Stomach (tissue), 9 donors: ENCODE results near the gene GALNT17. TPM values are rescaled to one million over a fixed set of nuclear protein-coding genes. Genes with fewer than 3 reads are reported as not detected.
A peak's percentile ranks its signal among the peaks of the same experiment; 100 is the strongest.
"Not testable (repeated sequence)": the region's sequence is repeated elsewhere in the genome, so short reads cannot be mapped to it uniquely, and the experiment has no call there.

Source experiments
- DNase-seq, 2 donors: peaks; one replicate each; pipeline versions ENCODE4 v3.0.0 to v3.0.0-alpha.2; 2013 to 2019
- H3K27ac ChIP-seq, 5 donors: fragments of 200-600 bp in 4 of 5; sonication (generic) in 4 of 5; one replicate each; pipeline ENCODE4 v1.5.1; 2013 to 2019; ENCODE audit warnings: mild to moderate bottlenecking in 1 of 5, moderate library complexity in 1 of 5
- H3K27me3 ChIP-seq, 3 donors: fragments of 200-600 bp; sonication (generic); one replicate each; pipeline ENCODE4 v1.5.1; 2017 to 2019; ENCODE audit warnings: mixed run types in 1 of 3
- H3K36me3 ChIP-seq, 4 donors: fragments of 200-600 bp; sonication (generic); 1 replicate in 3 of 4; 2 replicates in 1 of 4; pipeline ENCODE4 v1.5.1; 2016 to 2019
- H3K4me1 ChIP-seq, 4 donors: fragments of 200-600 bp; sonication (generic); one replicate each; pipeline ENCODE4 v1.5.1; 2016 to 2019
- H3K4me3 ChIP-seq, 4 donors: fragments of 200-600 bp; sonication (generic) in 3 of 4; one replicate each; pipeline ENCODE4 v1.5.1; 2016 to 2019; ENCODE audit warnings: mild to moderate bottlenecking in 1 of 4
- H3K9me3 ChIP-seq, 4 donors: fragments of 200-600 bp; sonication (generic); one replicate each; pipeline ENCODE4 v1.5.1; 2016 to 2019
- CTCF ChIP-seq, 7 experiments: fragments of 450-650 bp in 4 of 7; fragments of 200-600 bp in 3 of 7; sonication (generic) in 3 of 7; IDR thresholded peaks; one replicate each; pipeline ENCODE4 v1.5.1; 2016 to 2019; ENCODE audit warnings: antibody characterized with exemption in 7 of 7, control low read depth in 2 of 7, mild to moderate bottlenecking in 1 of 7
- EP300 ChIP-seq: sonication (generic); formaldehyde crosslinking; IDR thresholded peaks from one replicate; pipeline ENCODE4 v1.6.1; 2017; ENCODE audit warnings: antibody characterized with exemption
- POLR2A ChIP-seq, 4 donors: fragments of 450-650 bp; IDR thresholded peaks; one replicate each; pipeline ENCODE4 v1.6.1; 2016; ENCODE audit warnings: antibody characterized with exemption in 4 of 4, control low read depth in 2 of 4, mild to moderate bottlenecking in 1 of 4, moderate library complexity in 1 of 4
- POLR2AphosphoS5 ChIP-seq, 3 donors: sonication (generic); formaldehyde crosslinking; IDR thresholded peaks; one replicate each; pipeline ENCODE4 v1.6.1; 2016; ENCODE audit warnings: antibody characterized with exemption in 3 of 3
- WGBS, 5 donors: extraction: QIAGEN DNeasy Blood & Tissue Kit in 3 of 5; methylation state at CpG; one replicate each; pipeline versions ENCODE4 v1.1.5 to v1.1.7; 2013 to 2018; 5-methylcytosine and 5-hydroxymethylcytosine counted together
- intact Hi-C: fragments of 100-400 bp; cut with DNase I; formaldehyde crosslinking; loops from one replicate; pipeline ENCODE4 v1.15.1; 2023; ENCODE audit warnings: low total_unique reads
- polyA plus RNA-seq, 3 donors: library from polyadenylated mRNA; stranded (reverse); fragments of 200-250 nt; gene quantifications; one replicate each; pipeline ENCODE4 v1.2.3, GENCODE V29; 2013
- total RNA-seq, 5 donors: library from RNA; depleted of rRNA; stranded (reverse); fragments of >200 nt; gene quantifications; one replicate each; pipeline versions ENCODE4 v1.1.0 to v1.2.3, GENCODE V29; 2014 to 2016
- donor health status: healthy with polysubstance abuse.
- donor health status: Bipolar disorder and iron deficiency.
- donor health status: healthy.

Gene GALNT17
- total and polyA plus RNA-seq, 8 donors = 0.76 to 12.5 (median 1.6) TPM; not detected in 1

- DNase-seq = no peak
- no peaks in the 10 kb centered on the region for H3K36me3 ChIP-seq
- H3K27ac ChIP-seq = no peak overlapping the region
- no peak overlapping the region for H3K4me3 ChIP-seq
- intact Hi-C loops = no loop called here
- no peaks in the 10 kb centered on the region for H3K9me3 ChIP-seq
- TF ChIP-seq POLR2A (IDR thresholded peaks at IDR 0.05) = no peak
- TF ChIP-seq POLR2AphosphoS5 (IDR thresholded peaks at IDR 0.05) = no peak
- no peak for TF ChIP-seq EP300
- no peak for TF ChIP-seq CTCF (IDR thresholded peaks at IDR 0.05)
- H3K27me3 ChIP-seq = no peaks in the 10 kb centered on the region
- 80 to 95% (median 87%) methylated on average over 4 of the region's 4 CpGs for WGBS, 5 donors
- H3K4me1 ChIP-seq = peaks cover 0 to 9% (median 4%) of the 10 kb centered on the region in 4 donors
These were observed 498.6 kb downstream of the GALNT17 start for GRCh38 chr7:71630516-71630915.

GRCh38 chr7:71633551-71634008 is 501.6 kb downstream of the GALNT17 start:
- no peaks in the 10 kb centered on the region for H3K27me3 ChIP-seq
- peak in 1 of 2 donors; percentile 54 for DNase-seq
- peaks cover 0 to 9% (median 4%) of the 10 kb centered on the region in 4 donors for H3K4me1 ChIP-seq
- H3K9me3 ChIP-seq = no peaks in the 10 kb centered on the region
- 16 to 21% (median 21%) methylated on average over 6 of the region's 6 CpGs for WGBS, 5 donors
- no peak overlapping the region for H3K4me3 ChIP-seq
- intact Hi-C loops = no loop called here
- no peaks in the 10 kb centered on the region for H3K36me3 ChIP-seq
- TF ChIP-seq CTCF (IDR thresholded peaks at IDR 0.05) (no peak), POLR2AphosphoS5 (IDR thresholded peaks at IDR 0.05) (no peak), POLR2A (IDR thresholded peaks at IDR 0.05) (no peak), EP300 (no peak)
- peak overlapping the region in 1 of 5 donors; percentile 29 for H3K27ac ChIP-seq

GRCh38 chr7:71635849-71636248 is 503.9 kb downstream of the GALNT17 start:
- H3K27me3 ChIP-seq, H3K36me3 ChIP-seq, intact Hi-C loops, DNase-seq, H3K27ac ChIP-seq, H3K4me1 ChIP-seq, H3K4me3 ChIP-seq, H3K9me3 ChIP-seq: not testable (repeated sequence)
- 56 to 92% (median 81%) methylated on average over 3 of the region's 3 CpGs for WGBS, 5 donors

GRCh38 chr7:71636329-71636728 is 504.4 kb downstream of the GALNT17 start:
- Histone ChIP-seq H3K4me1 (peaks cover 0 to 9% (median 4%) of the 10 kb centered on the region in 4 donors), H3K9me3 (no peaks in the 10 kb centered on the region), H3K27me3 (no peaks in the 10 kb centered on the region), H3K4me3 (no peak overlapping the region), H3K27ac (no peak overlapping the region), H3K36me3 (no peaks in the 10 kb centered on the region)
- peak in 1 of 2 donors; percentile 43 for DNase-seq
- intact Hi-C loops = no loop called here
- WGBS, 5 donors = 34 to 47% (median 42%) methylated on average over 4 of the region's 4 CpGs
- TF ChIP-seq POLR2AphosphoS5 (IDR thresholded peaks at IDR 0.05) (no peak), EP300 (no peak), CTCF (IDR thresholded peaks at IDR 0.05) (no peak), POLR2A (IDR thresholded peaks at IDR 0.05) (no peak)

GRCh38 chr7:71637578-71637977 is 505.6 kb downstream of the GALNT17 start:
- intact Hi-C loops = no loop called here
- DNase-seq = no peak
- Histone ChIP-seq H3K36me3 (no peaks in the 10 kb centered on the region), H3K4me3 (no peak overlapping the region), H3K27me3 (no peaks in the 10 kb centered on the region), H3K4me1 (peaks cover 0 to 9% (median 4%) of the 10 kb centered on the region in 4 donors), H3K27ac (no peak overlapping the region), H3K9me3 (no peaks in the 10 kb centered on the region)
- TF ChIP-seq POLR2A (IDR thresholded peaks at IDR 0.05) = no peak
- no peak for TF ChIP-seq EP300
- WGBS, 5 donors = 72 to 83% (median 81%) methylated on average over 6 of the region's 6 CpGs
